Raji (cell line): ENCODE data around the gene CACNA1C.
A peak's percentile ranks its signal among the peaks of the same experiment; 100 is the strongest.

Source experiments
- POLR2A ChIP-seq: IDR thresholded peaks from 2 replicates; pipeline ENCODE4 v1.6.1; 2011; ENCODE audit warnings: low read depth, low read length, control low read depth; ENCODE audit not compliant: insufficient read depth

Gene CACNA1C

DNA sequence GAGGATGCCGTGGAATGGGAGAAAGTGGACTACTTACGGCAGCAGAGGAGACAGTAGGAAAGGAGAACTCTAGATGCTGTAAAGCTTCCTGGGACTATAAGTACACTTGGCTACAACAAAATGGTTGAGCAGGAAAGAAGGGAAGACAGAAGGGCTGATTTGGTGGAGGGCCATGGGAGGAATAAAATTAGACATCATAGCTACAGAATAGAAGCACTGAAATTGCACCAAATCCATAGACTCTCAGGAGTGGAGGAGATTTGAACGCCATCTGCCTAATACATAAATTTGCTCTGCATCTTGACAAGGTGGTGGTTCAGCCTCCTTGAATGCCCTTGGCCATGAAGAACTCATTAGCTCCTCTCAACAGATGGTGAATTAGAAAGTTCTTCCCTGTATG is 32.3 kb upstream of the CACNA1C start:
- no peak for TF ChIP-seq POLR2A

GRCh38 chr12:2023365-2023764 is 29.4 kb upstream of the CACNA1C start:
- no peak for TF ChIP-seq POLR2A

GRCh38 chr12:2027351-2027750 is 25.4 kb upstream of the CACNA1C start:
- no peak for TF ChIP-seq POLR2A

GRCh38 chr12:2029851-2030250 is 22.9 kb upstream of the CACNA1C start:
- no peak for TF ChIP-seq POLR2A

DNA sequence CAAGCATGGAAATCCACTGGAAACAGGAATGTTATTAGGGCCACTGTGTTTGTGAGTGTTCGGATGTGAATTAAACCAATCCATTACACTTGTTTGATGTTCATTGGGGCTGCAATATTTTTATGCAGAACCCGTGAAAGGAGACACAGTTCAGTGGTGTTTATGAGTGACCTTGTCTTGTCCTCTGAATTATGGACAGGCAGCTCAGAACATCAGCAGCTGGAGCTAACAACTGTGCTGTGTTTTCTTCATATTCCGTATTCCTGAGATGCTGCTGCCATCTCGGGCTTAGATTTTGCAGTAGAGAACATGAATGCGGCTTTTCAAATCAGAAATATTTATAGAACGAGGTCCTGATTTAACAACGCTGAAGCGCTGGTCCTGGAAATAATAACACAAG is 20.3 kb upstream of the CACNA1C start:
- TF ChIP-seq POLR2A, result no peak

DNA sequence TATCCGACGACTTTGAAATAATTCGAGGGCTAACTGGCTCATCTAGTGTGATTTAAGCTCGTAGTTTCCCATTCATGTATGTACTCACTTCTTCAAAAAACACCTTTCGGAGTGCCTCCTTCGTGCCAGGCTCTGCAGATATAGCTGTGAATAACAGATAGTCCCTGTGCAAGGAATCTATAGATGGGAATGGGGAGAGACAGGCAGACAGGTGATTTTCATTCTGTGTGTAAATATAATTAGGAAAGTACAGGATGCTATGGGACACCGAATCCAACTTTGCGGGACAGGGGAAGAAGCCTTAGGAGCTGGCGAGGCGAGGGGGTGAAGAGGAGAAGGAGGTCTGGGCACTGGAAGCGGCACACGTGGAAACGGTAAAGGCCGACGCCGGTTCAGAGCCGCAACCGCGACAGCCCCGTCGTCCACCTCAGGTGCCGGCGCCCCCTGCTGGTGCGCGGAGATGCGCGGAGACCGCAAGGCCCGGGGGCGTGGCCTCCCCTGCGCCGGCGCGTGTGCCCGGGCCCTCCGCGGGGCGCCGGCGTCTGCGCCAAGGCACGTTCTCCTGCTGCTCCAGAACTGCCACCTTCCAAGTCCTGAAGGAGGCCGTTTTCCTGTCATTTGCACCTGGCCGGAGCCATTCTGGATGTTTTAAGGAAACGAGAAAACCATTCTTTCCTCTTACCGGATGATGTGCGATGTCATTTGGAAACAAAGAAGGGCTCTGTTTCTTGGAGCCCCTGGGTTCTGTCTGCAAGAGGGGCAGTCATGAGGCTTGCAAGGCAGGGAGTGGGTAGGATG is 18.0 kb upstream of the CACNA1C start:
- TF ChIP-seq POLR2A, result peak; percentile 59

- TF ChIP-seq POLR2A, result no peak
Measured at GRCh38 chr12:2035431-2036055, 17.2 kb upstream of the CACNA1C start.

GRCh38 chr12:2039034-2039433 is 13.8 kb upstream of the CACNA1C start:
- no peak for TF ChIP-seq POLR2A

- TF ChIP-seq POLR2A, result no peak
Measured at GRCh38 chr12:2043054-2043453, 9.7 kb upstream of the CACNA1C start.

GRCh38 chr12:2044165-2044564 is 8.6 kb upstream of the CACNA1C start:
- TF ChIP-seq POLR2A, result no peak

DNA sequence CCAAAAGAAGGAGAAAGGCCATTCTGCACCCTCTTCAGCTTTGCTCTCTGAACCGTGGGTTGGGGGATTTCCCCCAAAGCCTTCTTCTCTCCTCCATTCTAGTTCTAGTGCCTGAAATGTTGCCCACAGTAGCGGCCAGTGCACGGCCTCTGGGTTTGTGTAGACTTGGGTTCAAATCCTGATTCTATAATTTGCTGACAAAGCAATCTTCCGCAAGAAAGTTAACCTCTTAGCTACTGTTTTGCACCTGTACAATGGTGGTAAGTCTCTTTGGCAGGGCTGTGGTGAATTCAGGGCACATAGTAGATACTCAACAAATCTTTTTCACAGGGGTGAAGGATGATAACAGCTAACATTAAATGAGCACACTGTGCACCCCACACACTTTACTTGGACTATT is 5.8 kb upstream of the CACNA1C start:
- no peak for TF ChIP-seq POLR2A

DNA sequence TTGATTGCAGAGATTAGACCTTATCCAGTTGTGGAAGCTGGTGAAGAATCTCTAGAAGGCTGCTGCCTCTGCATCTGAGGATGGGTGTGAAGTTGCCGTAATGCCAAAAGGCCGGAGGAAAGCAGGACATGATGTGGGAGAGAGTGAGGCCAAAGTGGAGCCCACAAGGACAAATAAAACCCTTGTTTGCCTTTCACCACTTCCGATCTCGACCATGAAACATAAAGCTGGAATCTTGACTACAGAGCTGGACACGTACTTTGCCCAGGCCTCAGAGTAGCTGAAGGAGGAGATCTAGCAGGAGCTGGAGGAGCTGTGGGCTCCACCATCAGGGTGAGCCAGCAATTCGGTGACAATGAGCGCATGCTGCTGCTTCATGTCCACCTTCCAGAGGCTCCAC is 5.0 kb upstream of the CACNA1C start:
- TF ChIP-seq POLR2A, result no peak

- TF ChIP-seq POLR2A, result no peak
Measured at GRCh38 chr12:2049604-2050540, 2.9 kb upstream of the CACNA1C start.

- TF ChIP-seq POLR2A, result no peak
Measured at GRCh38 chr12:2051700-2052621, 826 bp upstream of the CACNA1C start.
